ENCODE results near the gene CCDC122.

DNA sequence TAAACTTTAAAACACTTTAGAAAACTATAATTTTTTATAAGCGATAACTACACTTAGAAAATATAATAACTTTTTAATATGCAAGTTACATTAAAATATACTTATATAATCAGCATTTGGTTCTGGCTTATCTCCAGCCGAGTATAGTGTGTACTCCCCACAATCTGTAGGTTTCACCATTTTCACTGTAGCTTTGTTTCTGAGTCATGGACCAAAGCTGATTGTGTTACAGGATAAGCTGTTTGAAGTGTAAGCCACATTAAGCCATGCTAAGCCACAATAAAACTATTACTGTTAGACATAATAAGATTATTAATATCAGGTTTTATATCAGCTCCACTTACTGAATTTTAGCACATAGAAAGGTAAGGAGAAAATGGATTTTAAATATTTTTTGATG is 43.8 kb downstream of the CCDC122 start:
- no peak for TF ChIP-seq POLR2A (IDR thresholded peaks at IDR 0.05)
- TF ChIP-seq, protein P1, sequence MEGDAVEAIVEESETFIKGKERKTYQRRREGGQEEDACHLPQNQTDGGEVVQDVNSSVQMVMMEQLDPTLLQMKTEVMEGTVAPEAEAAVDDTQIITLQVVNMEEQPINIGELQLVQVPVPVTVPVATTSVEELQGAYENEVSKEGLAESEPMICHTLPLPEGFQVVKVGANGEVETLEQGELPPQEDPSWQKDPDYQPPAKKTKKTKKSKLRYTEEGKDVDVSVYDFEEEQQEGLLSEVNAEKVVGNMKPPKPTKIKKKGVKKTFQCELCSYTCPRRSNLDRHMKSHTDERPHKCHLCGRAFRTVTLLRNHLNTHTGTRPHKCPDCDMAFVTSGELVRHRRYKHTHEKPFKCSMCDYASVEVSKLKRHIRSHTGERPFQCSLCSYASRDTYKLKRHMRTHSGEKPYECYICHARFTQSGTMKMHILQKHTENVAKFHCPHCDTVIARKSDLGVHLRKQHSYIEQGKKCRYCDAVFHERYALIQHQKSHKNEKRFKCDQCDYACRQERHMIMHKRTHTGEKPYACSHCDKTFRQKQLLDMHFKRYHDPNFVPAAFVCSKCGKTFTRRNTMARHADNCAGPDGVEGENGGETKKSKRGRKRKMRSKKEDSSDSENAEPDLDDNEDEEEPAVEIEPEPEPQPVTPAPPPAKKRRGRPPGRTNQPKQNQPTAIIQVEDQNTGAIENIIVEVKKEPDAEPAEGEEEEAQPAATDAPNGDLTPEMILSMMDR (IDR thresholded peaks at IDR 0.05 in 4 of 5, conservative IDR thresholded peaks at IDR 0.05 in 1 of 5) = no peak

Measured in gastrocnemius medialis (tissue), 4 donors.